Spleen (tissue), 7 donors: ENCODE results near the gene UBE2V1.
"Not testable (repeated sequence)": the region's sequence is repeated elsewhere in the genome, so short reads cannot be mapped to it uniquely, and the experiment has no call there.

ENCODE experiments used
- CTCF ChIP-seq, 11 experiments: fragments of 200-600 bp in 7 of 11; fragments of 450-650 bp in 4 of 11; sonication (generic) in 4 of 11; IDR thresholded peaks in 8 of 11; conservative IDR thresholded peaks in 3 of 11; 1 replicate in 7 of 11; 2 replicates in 4 of 11; pipeline versions ENCODE4 v1.4.0 to v1.8.0; 2016 to 2021; ENCODE audit warnings: antibody characterized with exemption in 11 of 11, inconsistent platforms in 4 of 11, mild to moderate bottlenecking in 1 of 11
- POLR2A ChIP-seq, 3 donors: fragments of 450-650 bp; IDR thresholded peaks; one replicate each; pipeline ENCODE4 v1.5.1; 2017; ENCODE audit warnings: antibody characterized with exemption in 3 of 3, mild to moderate bottlenecking in 1 of 3
- POLR2AphosphoS5 ChIP-seq, 3 donors: sonication (generic); formaldehyde crosslinking; IDR thresholded peaks; one replicate each; pipeline ENCODE4 v1.5.1; 2017; ENCODE audit warnings: antibody characterized with exemption in 3 of 3
- donor health status: DM: no; HTN: no; CAD: no; lungs with moderate emphysema.
- donor health status: DM: no; HTN: no; CAD: no.
- donor health status: DM: no; HTN: no; CAD: no.

GRCh38 chr20:50063763-50064162, 49.2 kb downstream of the UBE2V1 start:
- TF ChIP-seq CTCF (IDR thresholded peaks at IDR 0.05 in 8 of 11, conservative IDR thresholded peaks at IDR 0.05 in 3 of 11); POLR2AphosphoS5 (IDR thresholded peaks at IDR 0.05); POLR2A (IDR thresholded peaks at IDR 0.05): not testable (repeated sequence)
